Calu3 (cell line): ENCODE measurements around the gene NMS. TPM values are rescaled to one million over a fixed set of nuclear protein-coding genes. Genes with fewer than 3 reads are reported as not detected.

Experiments used
- Bru-seq: library from RNA; stranded (reverse); fragments of 400-500 nt; gene quantifications from one replicate; lab custom pipeline; 2021; lab: Mats Ljungman, UMichigan
- BruChase-seq, 2 experiments: library from RNA; stranded (reverse); fragments of 400-500 nt; gene quantifications; one replicate each; lab custom pipeline; 2021; lab: Mats Ljungman, UMichigan
- BruUV-seq: library from RNA; stranded (reverse); fragments of 400-500 nt; replicated peaks from 2 replicates; lab custom pipeline; 2021; lab: Mats Ljungman, UMichigan
- CTCF ChIA-PET: fragments of 300-600 bp; sonication (Branson Sonifier 250); formaldehyde crosslinking; loops from one replicate; lab custom pipeline; 2022; ENCODE audit warnings: antibody characterized with exemption; lab: Charles Lee
- DNase-seq: peaks from one replicate; pipeline ENCODE4 v3.0.0; 2022
- H3K27ac Mint-ChIP-seq: one replicate; pipeline ENCODE4 v1.8.0; 2022; ENCODE audit warnings: mixed read lengths; ENCODE audit not compliant: unreplicated experiment
- H3K27me3 Mint-ChIP-seq: one replicate; pipeline ENCODE4 v1.8.0; 2022; ENCODE audit warnings: mixed read lengths; ENCODE audit not compliant: unreplicated experiment
- H3K36me3 Mint-ChIP-seq: one replicate; pipeline ENCODE4 v1.8.0; 2022; ENCODE audit warnings: mild to moderate bottlenecking, moderate library complexity, mixed read lengths; ENCODE audit not compliant: insufficient read depth, unreplicated experiment
- H3K4me1 Mint-ChIP-seq: one replicate; pipeline ENCODE4 v1.8.0; 2022; ENCODE audit warnings: mild to moderate bottlenecking, low read depth, mixed read lengths; ENCODE audit not compliant: unreplicated experiment
- H3K4me3 Mint-ChIP-seq: one replicate; pipeline ENCODE4 v1.8.0; 2022; ENCODE audit warnings: mild to moderate bottlenecking, low read depth, moderate library complexity, mixed read lengths; ENCODE audit not compliant: unreplicated experiment
- H3K9me3 Mint-ChIP-seq: one replicate; pipeline ENCODE4 v1.8.0; 2022; ENCODE audit warnings: low read depth, mixed read lengths; ENCODE audit not compliant: unreplicated experiment
- CTCF ChIP-seq: fragments of 200-600 bp; IDR thresholded peaks from one replicate; pipeline ENCODE4 v1.8.0; 2022; ENCODE audit warnings: antibody characterized with exemption; ENCODE audit not compliant: unreplicated experiment
- intact Hi-C: fragments of 100-400 bp; cut with micrococcal nuclease; formaldehyde crosslinking; loops from one replicate; pipeline ENCODE4 v1.10.0; 2022; ENCODE audit not compliant: unreplicated experiment
- long read RNA-seq: library from polyadenylated mRNA; stranded (forward); transcript quantifications from one replicate; pipeline ENCODE4 v2.0.0, GENCODE V29; 2022
- total RNA-seq: library from RNA; stranded (reverse); gene quantifications from 2 replicates; pipeline ENCODE4 v1.2.3, GENCODE V29; 2022

NMS gene, protein sequence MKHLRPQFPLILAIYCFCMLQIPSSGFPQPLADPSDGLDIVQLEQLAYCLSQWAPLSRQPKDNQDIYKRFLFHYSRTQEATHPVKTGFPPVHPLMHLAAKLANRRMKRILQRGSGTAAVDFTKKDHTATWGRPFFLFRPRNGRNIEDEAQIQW
- total RNA-seq (not detected in 2 replicates), Bru-seq, nascent RNA (not detected), BruChase-seq, experiment 1, labeled RNA remaining after a 6-hour chase (not detected), BruChase-seq, experiment 2, labeled RNA remaining after a 2-hour chase (not detected)
- long read RNA-seq: 0 reads

DNA sequence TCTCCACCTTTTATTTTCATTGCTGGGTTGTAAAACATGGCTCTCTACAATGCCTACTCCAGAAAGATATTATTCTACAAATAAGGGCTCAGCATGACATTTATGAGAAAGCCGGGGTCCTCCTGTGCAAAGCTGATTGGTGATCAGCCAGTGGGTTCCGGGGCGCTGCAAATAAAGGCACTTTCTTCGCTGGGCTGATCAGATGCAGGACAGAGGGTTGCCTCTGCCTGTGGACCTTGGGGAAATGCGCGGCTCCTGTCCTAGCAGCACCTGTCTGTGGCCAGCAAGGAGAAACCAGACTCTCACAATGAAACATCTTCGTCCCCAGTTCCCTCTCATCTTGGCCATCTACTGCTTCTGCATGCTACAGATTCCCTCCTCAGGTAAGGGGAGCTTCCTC lies at the start of gene NMS:
NMS (plus strand) TSS at position 301 of the 400 bp plus-strand sequence; CDS start at position 308, 7 bp downstream.
- no peak for DNase-seq
- H3K9me3 Mint-ChIP-seq: no peaks in the 10 kb centered on the region
- H3K36me3 Mint-ChIP-seq: no peaks in the 10 kb centered on the region
- H3K27ac Mint-ChIP-seq: no peak within 1 kb of the TSS
- peaks cover 68% of the 10 kb centered on the region for H3K27me3 Mint-ChIP-seq
- intact Hi-C loops: no loop called here
- BruUV-seq: no TSS peak
- TF ChIP-seq CTCF: no peak
- CTCF ChIA-PET: no interaction called here
- H3K4me3 Mint-ChIP-seq: no peak within 1 kb of the TSS
- no peaks in the 10 kb centered on the region for H3K4me1 Mint-ChIP-seq

DNA sequence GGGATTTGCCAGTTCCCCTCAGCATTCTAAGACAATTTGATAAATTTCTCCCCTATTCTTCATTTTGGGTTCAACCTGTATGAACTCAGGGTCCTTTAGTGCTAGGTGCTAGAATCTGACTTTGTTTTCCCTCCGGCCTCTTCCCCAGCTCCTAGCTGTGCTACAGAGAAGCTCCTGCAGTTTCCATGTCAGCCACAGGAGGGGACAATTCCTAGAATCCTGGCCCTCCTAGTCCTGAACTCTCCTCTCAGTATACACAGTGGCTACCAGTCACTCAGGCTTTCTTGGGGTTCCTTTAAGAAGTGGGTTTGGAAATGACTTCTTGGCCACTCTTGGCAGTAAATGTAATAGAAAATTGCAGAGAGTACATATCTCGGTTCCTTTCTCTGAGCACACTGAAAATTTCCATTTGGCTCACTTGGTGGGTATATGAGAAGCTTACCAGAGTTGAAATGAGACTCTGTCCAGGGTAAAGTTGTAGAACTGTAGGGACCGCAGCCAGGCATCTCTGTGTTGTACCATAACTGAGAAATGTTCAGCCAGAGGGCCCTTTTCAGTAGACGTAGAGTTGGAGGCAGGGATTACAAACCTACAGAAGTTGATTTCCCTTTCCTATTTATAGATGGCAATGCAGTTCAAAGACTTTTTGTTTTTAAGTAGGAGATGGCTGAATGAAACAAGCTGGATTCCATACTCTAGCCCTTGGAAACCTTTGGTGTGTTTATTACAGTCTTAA lies 47.8 kb upstream of the NMS start:
- H3K27ac Mint-ChIP-seq: no peak overlapping the region
- peaks cover 39% of the 10 kb centered on the region for H3K27me3 Mint-ChIP-seq
- BruUV-seq: no TSS peak
- DNase-seq: peak; percentile 60
- H3K9me3 Mint-ChIP-seq: no peaks in the 10 kb centered on the region
- peaks cover 4% of the 10 kb centered on the region for H3K36me3 Mint-ChIP-seq
- TF ChIP-seq CTCF: peak; percentile 63
- no peak overlapping the region for H3K4me3 Mint-ChIP-seq
- intact Hi-C loops: loop anchor here (5.0 kb wide), 1 partner anchor 140 kb away; the partner anchor contains the start of gene PDCL3
- CTCF ChIA-PET: interaction anchor here (0.6 to 1.3 kb wide), 6 partner anchors 28 to 184 kb away, joined by 3 to 7 read pairs (median 3); partner anchors contain the start of gene PDCL3
- H3K4me1 Mint-ChIP-seq: no peaks in the 10 kb centered on the region

DNA sequence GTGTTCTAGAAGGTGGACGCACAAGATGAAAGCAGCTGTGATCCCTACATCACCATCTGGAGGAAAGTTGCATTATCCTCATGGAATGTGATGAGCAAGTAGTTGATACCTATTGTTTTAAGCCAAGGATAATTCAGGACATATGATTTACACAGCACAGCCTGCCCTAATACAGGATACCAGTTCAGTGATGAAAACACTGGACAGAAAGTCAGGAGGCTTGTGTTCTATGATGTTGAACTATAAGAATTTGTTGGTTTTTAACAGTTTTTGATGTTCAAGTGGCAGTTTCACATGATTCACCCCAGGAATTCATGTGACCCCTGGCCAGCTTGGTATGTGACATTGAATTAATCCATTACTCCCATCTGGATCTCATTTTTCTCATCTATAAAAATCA lies 46.7 kb upstream of the NMS start:
- H3K4me3 Mint-ChIP-seq: no peak overlapping the region
- CTCF ChIA-PET: no interaction called here
- no peak overlapping the region for H3K27ac Mint-ChIP-seq

More for the DNA sequence above, 46.7 kb upstream of the NMS start:
- BruUV-seq: no TSS peak
- DNase-seq: no peak
- intact Hi-C loops: loop anchor here (5.0 kb wide), 1 partner anchor 139 kb away; the partner anchor contains the start of gene PDCL3
- no peaks in the 10 kb centered on the region for H3K4me1 Mint-ChIP-seq
- H3K9me3 Mint-ChIP-seq: no peaks in the 10 kb centered on the region
- H3K27me3 Mint-ChIP-seq: peaks cover 43% of the 10 kb centered on the region
- no peak for TF ChIP-seq CTCF
- H3K36me3 Mint-ChIP-seq: no peaks in the 10 kb centered on the region
